Measurements from ENCODE around the gene CKAP5.

GRCh38 chr11:46725338-46726205, 120.5 kb downstream of the CKAP5 start:
- TF ChIP-seq CTCF (IDR thresholded peaks at IDR 0.05) (no peak), POLR2A (IDR thresholded peaks at IDR 0.05) (no peak), EP300 (IDR thresholded peaks at IDR 0.05) (no peak), POLR2AphosphoS5 (IDR thresholded peaks at IDR 0.05) (no peak)

Data from suprapubic skin (tissue), 4 donors.